ENCODE results near the gene ETF1. TPM values are rescaled to one million over a fixed set of nuclear protein-coding genes. Genes with fewer than 3 reads are reported as not detected.

ETF1 gene
- total and polyA plus RNA-seq, 2 experiments from 2014 or later = 31.2 to 50.6 TPM

GRCh38 chr5:138466900-138467710 lies 75.9 kb downstream of the ETF1 start:
- H3K9me3 ChIP-seq (ENCODE audit: low read depth) = no peaks in the 10 kb centered on the region
- peak in 1 of 2 donors; percentile 60 for DNase-seq (ENCODE audit: low read depth in 1 of 2, low spot score in 1 of 2)
- no peak overlapping the region for H3K27ac ChIP-seq
- H3K4me3 ChIP-seq = no peak overlapping the region
- no peaks in the 10 kb centered on the region for H3K36me3 ChIP-seq
- peaks cover 11% of the 10 kb centered on the region for H3K4me1 ChIP-seq (ENCODE audit: low read depth)
- TF ChIP-seq CTCF (IDR thresholded peaks at IDR 0.05; ENCODE audit: low read depth, low read length) = no peak
- H3K27me3 ChIP-seq = peaks cover 15% of the 10 kb centered on the region

- H3K4me3 ChIP-seq = peak overlapping the region; percentile 87
- H3K36me3 ChIP-seq = no peaks in the 10 kb centered on the region
- no peak overlapping the region for H3K27ac ChIP-seq
- H3K27me3 ChIP-seq = peaks cover 15% of the 10 kb centered on the region
- DNase-seq (ENCODE audit: low read depth in 1 of 2, low spot score in 1 of 2) = no peak
- no peaks in the 10 kb centered on the region for H3K9me3 ChIP-seq (ENCODE audit: low read depth)
- peaks cover 12% of the 10 kb centered on the region for H3K4me1 ChIP-seq (ENCODE audit: low read depth)
- TF ChIP-seq CTCF (IDR thresholded peaks at IDR 0.05; ENCODE audit: low read depth, low read length) = no peak
Observed at GRCh38 chr5:138466125-138466899, 76.7 kb downstream of the ETF1 start.

- DNase-seq (ENCODE audit: low read depth in 1 of 2, low spot score in 1 of 2) = peak; percentile 96
- Histone ChIP-seq H3K36me3 (no peaks in the 10 kb centered on the region), H3K27me3 (peaks cover 15% of the 10 kb centered on the region), H3K9me3 (ENCODE audit: low read depth) (no peaks in the 10 kb centered on the region), H3K4me3 (peak within 1 kb of the TSS; percentile 87), H3K4me1 (ENCODE audit: low read depth) (peaks cover 20% of the 10 kb centered on the region), H3K27ac (peak within 1 kb of the TSS; percentile 97)
- no peak for TF ChIP-seq CTCF (IDR thresholded peaks at IDR 0.05; ENCODE audit: low read depth, low read length)
Observed at GRCh38 chr5:138465261-138466124, 77.5 kb downstream of the ETF1 start, which contains the start of gene EGR1. EGR1 (plus strand) TSS chr5:138465479; CDS start chr5:138465762, 283 bp downstream.

- peak; percentile 99 to 100 for DNase-seq (ENCODE audit: low read depth in 1 of 2, low spot score in 1 of 2)
- no peak for TF ChIP-seq CTCF (IDR thresholded peaks at IDR 0.05; ENCODE audit: low read depth, low read length)
- H3K27me3 ChIP-seq = peaks cover 15% of the 10 kb centered on the region
- H3K27ac ChIP-seq = peak overlapping the region; percentile 97
- no peaks in the 10 kb centered on the region for H3K36me3 ChIP-seq
- peaks cover 29% of the 10 kb centered on the region for H3K4me1 ChIP-seq (ENCODE audit: low read depth)
- H3K9me3 ChIP-seq (ENCODE audit: low read depth) = no peaks in the 10 kb centered on the region
- peak overlapping the region; percentile 87 for H3K4me3 ChIP-seq
Observed at GRCh38 chr5:138464388-138465260, 78.4 kb downstream of the ETF1 start.
